ENCODE data around the gene MOCS1.
"Not testable (repeated sequence)": the region's sequence is repeated elsewhere in the genome, so short reads cannot be mapped to it uniquely, and the experiment has no call there.

MOCS1 gene

DNA sequence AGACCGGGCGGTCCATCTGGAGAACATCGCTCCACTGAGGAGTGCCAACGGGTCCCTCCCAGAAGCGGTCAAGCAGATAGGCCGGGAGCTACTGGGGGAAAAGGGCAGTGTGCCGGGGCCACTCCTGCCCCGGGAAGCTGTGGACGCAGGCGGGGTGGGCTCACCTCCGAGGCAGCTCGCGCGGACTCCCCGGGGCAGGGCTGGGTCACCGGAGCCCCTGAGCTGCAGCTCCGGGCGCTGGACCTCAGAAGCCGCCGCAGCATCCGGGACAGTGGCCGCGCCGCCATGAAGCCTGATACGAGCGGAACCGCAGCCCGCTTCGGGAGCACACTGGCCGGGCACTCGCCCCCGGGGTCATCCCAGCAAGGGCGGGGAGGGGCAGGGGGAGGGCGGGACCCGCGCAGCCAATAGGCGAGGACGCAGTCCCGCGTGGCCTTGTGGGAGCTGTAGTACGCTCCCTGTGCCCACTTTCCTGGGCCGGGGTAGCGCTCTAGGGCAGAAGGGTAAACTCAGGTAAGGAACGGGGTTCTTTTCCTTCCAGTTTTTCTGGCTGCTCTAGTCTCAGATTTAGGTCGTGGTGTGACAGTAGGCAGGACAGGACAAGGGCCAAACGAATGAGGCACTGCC, at the start of gene MOCS1:
TSS of gene MOCS1 (minus strand) at position 332 of the 627 bp plus-strand sequence. CDS start at position 287, 45 bp downstream.
- peak; percentile 48 to 72 for DNase-seq

GRCh38 chr6:39984051-39984450, 49.8 kb upstream of the MOCS1 start:
- no peak for DNase-seq

DNA sequence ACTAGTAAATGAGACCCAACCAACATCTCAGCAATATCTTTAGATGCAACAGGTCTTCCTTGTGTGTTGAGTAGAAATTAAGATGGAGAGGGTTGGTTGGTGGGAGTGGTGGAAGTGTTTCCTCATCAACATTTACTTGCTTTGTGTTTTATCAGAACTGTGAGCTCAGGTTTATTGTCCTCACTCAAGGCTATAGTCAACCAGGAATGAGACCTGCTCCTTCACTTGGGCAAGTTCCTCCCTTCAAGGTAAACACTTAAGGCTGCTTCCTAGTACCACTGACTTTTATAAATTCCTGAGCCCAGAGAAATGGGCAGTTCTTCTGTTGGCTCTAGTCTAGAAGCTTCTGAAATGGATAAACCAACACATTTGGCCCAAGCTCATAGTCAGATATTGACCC, 48.9 kb upstream of the MOCS1 start:
- no peak for DNase-seq

GRCh38 chr6:39982720-39983119, 48.5 kb upstream of the MOCS1 start:
- no peak for DNase-seq

DNA sequence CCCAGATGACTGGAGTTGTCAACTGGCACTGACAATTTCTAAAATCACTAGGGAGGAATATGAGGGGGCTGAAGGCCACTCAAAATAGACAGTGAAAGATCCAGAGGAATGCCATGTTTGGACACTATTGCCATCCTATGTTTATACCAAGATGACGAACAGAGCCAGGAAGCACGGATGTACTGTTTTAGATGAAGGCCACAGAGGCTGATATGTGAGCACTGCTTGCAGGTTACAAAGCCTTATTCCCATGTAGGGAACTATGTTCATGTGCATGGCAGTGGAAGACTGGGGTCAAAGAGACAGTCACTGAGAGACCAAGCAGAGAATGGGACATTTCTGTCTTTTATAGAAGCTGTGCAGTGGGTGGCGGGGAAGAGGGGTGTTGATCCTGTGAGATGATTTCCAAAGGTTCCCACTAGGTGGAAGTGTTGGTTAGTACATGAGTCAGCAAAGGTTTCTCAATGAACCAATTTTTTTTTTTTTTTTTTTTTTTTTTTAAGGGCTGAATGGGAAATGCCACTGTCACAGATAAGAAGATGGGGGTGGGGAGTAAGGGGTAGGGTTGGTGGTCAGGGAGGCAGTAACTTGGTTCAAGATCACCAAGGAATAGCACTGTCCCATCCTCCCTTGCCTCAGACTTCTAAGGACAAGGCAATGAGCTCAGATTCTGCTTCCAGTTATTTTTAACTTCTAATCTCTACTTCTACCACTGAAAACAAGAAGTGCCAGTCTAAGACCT, 46.7 kb upstream of the MOCS1 start:
- DNase-seq: peak; percentile 26 to 29

GRCh38 chr6:39979461-39980328, 45.4 kb upstream of the MOCS1 start:
- no peak for DNase-seq

DNA sequence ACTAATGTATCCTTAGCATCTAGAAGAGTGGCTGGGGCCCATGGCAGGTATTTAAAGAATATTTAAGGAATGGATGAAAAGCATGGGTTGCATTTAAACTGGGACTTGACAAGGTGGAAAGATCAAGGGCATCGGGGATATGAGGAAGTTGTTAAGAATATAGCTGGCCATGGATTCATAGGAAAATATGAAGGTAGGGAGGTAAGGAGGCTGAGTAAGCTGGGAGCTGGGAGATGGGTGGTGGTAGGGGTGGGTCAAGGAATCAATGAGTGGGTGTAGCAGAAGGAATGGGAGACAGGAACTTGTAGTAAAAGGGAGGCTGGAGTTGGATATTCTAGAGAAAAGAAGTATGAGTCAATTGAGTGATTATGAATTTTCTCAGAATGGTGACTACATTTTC, 44.0 kb upstream of the MOCS1 start:
- DNase-seq: no peak

DNA sequence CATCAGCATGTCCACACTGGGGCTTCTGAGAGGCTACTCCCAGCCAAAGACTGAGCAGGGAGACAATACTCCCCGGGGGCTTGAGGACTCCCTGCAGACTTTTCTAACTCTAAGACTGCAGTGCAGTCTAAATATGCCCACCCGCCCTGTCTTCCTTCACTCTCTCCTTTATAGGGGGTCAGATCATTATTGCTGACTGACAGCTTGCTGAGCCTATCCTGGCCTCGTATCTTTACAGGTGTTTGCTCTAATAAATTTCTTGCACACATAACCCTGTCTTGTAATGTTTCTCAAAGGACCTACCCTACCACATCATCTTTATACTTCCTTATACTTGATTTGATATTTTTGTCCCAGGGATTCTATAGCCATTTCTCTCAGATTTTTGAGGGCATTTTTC, 39.4 kb upstream of the MOCS1 start:
- no peak for DNase-seq

DNA sequence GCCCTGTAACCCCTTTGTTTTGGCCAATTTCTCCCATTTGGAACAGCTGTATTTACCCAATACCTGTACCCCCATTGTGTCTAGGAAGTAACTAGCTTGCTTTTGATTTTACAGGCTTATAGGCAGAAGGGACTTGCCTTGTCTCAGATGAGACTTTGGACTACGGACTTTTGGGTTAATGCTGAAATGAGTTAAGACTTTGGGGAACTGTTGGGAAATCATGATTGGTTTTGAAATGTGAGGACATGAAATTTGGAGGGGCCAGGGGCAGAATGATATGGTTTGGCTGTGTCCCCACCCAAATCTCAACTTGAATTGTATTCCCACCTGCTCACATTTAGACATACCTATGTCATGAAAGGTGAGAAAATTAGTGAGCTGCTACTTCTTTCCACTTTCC, 38.5 kb upstream of the MOCS1 start:
- not testable (repeated sequence) for DNase-seq

DNA sequence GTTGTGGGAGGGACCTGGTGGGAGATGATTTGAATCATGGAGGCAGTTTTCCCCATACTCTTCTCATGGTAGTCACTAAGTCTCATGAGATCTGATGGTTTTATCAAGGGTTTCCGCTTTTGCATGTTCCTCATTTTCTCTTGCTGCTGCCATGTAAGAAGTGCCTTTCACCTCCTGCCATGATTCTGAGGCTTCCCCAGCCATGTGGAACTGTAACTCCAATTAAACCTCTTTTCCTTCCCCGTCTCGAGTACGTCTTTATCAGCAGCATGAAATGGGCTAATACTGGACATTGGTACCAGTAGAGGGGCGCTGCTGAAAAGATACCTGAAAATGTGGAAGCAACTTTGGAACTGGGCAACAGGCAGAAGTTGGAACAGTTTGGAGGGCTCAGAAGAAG, 36.9 kb upstream of the MOCS1 start:
- not testable (repeated sequence) for DNase-seq

- no peak for DNase-seq
Measured at GRCh38 chr6:39965751-39966150, 31.5 kb upstream of the MOCS1 start.

DNA sequence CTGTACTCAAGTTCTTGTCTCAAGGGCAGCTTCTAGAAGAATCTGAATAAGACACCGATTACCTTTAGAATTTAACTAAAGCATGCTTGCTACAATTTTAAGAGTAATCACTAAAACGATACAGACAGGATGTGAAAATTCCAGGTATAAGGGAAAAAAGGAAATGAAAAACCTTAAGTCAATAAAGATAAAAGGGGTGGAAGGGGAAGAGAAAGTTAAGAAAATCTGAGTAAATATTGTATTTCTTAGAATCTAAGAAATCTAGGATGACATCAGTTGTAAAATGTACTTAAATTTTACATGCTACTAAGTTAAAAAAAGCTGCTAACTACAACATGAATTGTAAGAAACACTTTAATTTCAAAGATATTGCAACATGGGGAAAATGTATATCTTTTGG, 30.3 kb upstream of the MOCS1 start:
- no peak for DNase-seq

- DNase-seq: no peak
Measured at GRCh38 chr6:39964094-39964493, 29.8 kb upstream of the MOCS1 start.

DNA sequence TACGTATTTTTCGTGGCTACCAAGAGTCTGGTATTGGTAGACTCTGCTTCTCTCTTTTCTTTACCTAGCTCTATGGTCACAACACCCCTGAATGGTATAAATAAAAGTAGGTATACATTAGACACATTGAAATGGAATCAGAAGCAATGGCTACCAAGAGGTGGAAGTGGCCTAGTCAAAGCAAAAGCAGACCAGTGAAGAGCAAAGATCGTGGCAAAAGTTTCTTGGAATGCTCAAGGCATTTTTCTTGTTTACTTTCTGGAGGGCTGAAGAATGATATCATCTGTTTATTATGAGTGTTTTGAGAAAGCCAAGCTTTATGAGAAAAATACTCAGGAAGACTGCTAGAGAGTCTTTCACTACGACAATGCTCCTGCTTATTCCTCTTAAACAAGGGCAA, 28.6 kb upstream of the MOCS1 start:
- DNase-seq: no peak

DNA sequence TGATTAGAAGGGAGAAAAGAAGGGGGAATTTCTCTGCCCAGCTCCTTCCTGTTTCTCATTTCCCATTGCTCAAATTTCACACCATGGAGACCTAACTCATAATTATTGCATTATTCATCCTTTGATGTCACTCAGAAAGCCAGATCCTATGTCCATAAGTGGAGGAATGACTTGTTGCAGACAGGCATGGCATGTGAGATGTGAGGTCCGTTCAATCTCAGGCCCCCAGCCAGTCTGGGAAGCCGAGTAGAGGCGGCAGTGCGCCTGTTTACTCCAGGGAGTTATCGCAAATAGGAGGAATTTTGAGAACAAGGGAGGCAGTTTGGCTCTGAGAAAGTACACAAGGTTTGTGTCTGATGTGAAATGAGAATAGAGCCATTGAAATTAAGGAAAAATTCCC, 26.9 kb upstream of the MOCS1 start:
- no peak for DNase-seq

- DNase-seq: no peak
Measured at GRCh38 chr6:39958947-39959346, 24.7 kb upstream of the MOCS1 start.

GRCh38 chr6:39956936-39957335, 22.7 kb upstream of the MOCS1 start:
- no peak for DNase-seq

DNA sequence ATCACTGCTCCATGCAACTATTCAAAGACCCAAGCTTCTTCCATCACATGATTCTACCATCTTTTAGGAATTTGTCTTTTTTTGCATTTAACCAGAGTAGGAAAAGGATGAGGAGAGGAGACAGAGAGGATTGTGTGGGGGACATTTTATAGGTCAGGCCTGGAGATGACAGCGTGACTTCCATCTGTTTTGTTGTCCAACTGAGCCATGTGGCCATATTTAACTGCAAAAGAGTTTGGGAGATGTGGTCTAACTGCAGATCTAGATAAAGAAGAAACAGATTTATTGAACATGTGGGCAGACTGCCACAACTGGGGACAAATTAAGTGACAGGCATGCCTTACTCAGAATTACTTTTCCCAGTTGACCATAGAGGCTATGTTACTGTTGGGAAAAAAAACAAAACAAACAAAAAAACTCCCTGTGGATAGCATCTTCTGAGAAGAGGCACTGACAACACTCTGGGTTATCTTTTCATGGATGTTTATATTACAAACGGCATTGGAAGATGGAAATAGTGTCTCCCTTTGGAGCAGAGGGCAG, 18.9 kb upstream of the MOCS1 start:
- no peak for DNase-seq

- no peak for DNase-seq
Measured at GRCh38 chr6:39952167-39952566, 17.9 kb upstream of the MOCS1 start.

GRCh38 chr6:39951716-39952115, 17.5 kb upstream of the MOCS1 start:
- no peak for DNase-seq

DNA sequence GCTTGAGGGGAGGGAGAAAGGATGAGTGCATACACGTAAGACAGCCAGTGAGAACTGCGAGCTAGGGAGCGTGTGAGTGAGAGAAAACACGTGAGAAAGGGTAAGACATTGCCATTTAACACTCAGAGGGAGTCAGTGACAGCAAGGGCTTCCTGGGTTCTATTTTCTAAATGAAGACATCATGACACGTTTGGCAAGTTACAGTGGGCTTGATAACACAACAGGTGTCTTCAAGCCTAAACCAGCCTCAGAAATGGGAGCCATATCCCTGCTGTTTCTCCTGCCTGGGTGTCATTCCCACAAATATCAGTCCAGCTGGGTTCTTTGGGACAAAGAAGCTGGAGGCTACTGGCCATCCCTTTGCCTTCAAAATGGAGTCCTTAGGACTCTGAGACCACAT, 16.9 kb upstream of the MOCS1 start:
- no peak for DNase-seq

DNA sequence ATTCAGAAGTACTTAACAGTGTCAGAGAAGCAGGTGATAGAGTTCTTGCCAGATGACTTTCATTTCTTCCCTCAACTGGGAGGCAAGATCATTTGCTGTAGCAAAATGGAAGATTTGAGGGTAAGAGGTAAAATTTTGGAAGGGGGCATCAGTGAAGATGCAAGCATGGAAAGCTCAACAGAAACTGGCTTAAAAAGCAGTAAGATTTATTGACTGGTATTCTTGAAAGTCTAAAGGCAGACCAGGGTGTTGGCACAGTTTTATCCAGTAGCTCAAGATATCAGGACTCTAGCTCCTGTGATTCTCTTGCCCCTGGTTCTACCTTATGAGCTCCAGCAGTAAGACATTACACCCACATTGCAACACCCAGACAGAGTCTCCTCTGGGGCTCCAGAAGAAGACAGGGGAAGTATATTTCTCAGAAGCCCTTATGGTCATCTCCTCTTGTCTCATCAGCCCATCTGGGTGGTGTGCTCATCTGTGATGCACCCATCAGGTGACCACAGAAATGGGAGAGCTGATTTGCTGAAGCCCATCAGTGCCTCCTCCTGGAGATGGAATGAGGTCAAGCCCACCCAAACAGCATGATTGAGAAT, 16.0 kb upstream of the MOCS1 start:
- no peak for DNase-seq

DNA sequence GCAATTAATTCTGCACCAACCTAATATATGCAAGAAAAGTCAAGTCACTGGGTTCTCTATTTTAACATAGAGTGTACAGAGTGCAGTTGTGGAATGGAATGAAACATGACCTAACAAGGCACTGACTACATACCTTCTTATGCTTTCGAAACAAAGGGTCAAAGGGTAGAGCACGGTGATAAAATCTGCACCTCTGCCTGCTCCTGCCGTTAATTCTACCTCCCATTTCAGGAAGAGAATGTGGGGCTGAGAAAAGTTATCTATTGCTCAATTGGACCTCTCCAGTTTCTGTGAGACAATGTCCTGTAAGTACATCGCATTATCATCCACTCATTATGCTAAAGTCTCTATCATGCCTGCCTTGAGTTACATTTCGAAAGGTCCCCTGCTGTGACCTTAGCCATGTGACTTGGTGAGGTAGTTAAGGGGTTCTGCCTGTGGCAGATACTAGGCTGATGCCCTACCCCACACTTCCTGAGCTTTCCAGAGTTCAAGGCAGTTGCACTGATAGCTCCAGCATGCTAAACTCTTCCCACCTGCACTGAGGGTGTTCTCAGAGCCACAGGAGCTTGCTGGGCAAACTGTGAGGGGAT, 14.0 kb upstream of the MOCS1 start:
- no peak for DNase-seq

All from SHP77 (cell line).